Brain pericyte (primary cell): Measurements from ENCODE around the gene ENAM.
"Not testable (repeated sequence)": the region's sequence is repeated elsewhere in the genome, so short reads cannot be mapped to it uniquely, and the experiment has no call there.

Experiments used
- DNase-seq: peaks from one replicate; pipeline ENCODE4 v3.0.0-alpha.2; 2012; ENCODE audit warnings: low read depth, low spot score

Gene ENAM

GRCh38 chr4:70678383-70678999 is 49.9 kb downstream of the ENAM start:
- DNase-seq = no peak

DNA sequence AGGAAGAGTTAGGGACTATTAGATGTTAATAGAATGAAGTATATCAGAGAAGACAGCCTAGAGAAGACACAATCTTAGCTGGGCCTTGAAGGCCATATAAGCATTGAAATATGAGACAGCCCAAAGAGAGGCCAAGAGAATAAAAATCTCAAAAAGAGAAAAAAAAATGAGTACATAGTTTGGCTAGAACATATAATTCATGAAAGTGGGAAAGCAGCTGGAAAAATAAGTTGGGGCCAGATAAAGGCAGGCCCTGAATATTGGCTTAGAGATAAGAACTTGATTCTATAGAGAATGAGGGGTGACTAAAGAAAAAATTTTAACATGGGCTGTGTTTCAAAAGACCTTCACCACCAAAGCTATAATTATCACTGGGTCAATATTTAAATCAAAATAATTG is 52.4 kb downstream of the ENAM start:
- no peak for DNase-seq

DNA sequence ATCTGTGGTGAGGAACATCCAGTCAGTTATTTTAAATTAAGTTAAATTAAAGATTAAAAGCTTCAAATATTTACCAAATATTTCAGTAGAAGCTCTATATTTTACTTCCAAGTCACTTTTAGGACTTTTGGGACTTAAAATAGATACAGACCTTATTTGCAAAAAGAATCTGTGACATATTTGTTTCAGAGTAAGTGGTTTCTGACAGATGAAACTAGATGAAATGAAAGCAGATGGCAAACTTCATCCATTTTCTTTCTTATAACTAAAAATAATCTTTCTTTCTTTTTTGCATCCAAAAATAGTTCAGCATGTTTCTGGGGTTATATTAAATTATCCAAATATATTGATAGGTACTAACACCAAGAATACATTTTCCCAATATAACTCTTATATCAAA is 53.2 kb downstream of the ENAM start:
- DNase-seq = no peak

GRCh38 chr4:70682142-70682541 is 53.6 kb downstream of the ENAM start:
- not testable (repeated sequence) for DNase-seq

DNA sequence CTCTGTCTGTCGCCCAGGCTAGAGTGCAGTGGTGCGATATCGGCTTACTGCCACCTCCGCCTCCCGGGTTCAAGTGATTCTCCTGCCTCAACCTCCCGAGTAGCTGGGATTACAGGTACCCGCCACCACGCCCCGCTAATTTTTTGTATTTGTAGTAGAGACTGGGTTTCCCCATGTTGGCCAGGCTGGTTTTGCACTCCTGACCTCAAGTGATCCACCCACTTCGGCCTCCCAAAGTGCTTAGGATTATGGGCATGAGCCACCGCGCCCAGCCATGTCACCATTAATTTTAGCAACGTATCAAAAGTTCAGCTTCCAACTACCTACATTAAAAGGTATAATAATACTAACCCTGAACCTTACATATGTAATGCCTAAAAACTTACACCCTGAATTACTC is 58.8 kb downstream of the ENAM start:
- DNase-seq = no peak

DNA sequence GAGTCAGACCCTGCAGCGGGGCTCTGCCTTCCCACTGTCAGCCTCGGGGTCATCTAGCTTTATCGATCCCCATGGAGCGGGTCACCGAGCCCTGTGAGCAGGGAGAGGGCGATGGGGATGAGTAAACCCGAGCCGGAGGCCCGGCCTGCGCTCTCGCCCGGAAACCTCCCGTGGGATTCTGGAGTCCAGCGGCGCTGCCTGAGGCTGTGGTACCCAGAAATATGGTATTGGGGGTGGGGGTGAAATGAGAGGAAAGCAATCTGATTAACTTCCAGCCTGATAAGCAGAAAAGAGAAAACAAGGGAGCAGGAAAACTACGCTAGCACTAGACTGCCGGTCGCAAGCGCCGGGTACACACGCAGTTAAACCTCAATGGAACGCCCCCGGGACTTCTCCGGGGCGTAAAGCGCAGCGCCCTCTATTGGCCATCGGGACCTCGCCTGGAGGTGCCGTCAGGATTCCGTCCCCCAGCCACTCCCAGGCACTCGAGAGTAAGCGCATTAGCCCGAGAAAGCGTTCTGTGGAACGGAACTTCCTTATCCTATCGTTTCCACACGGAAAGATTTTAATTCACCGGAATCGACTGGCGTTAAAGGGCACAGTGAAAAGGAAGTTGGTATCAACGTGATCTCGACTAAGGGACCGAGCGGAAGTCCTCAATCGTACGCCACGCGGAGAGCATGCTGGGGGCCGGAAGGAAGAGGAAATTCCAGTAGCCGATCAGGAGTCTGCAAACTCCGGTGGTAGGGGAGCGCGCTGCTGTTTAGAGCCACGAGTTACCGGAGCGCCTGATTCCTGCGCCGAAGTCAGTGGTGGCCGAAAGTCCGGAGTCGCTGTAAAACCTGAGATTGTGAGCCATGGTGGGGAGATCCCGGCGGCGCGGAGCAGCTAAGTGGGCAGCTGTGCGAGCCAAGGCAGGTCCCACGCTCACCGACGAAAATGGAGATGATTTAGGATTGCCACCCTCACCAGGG is 59.6 kb downstream of the ENAM start, which contains the start of gene UTP3:
Gene UTP3, plus strand, starts transcription at position 712 of the 974 bp plus-strand sequence. Its CDS starts 146 bp downstream, at position 858.
- DNase-seq = peak; percentile 98

DNA sequence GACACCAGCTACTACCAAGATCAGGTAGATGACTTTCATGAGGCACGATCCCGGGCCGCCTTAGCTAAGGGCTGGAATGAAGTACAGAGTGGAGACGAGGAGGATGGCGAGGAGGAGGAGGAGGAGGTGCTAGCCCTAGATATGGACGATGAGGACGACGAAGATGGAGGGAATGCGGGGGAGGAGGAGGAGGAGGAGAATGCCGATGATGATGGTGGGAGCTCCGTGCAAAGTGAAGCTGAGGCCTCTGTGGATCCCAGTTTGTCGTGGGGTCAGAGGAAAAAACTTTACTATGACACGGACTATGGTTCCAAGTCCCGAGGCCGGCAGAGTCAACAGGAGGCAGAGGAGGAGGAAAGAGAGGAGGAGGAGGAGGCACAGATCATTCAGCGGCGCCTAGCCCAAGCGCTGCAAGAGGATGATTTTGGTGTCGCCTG is 60.3 kb downstream of the ENAM start:
- no peak for DNase-seq

DNA sequence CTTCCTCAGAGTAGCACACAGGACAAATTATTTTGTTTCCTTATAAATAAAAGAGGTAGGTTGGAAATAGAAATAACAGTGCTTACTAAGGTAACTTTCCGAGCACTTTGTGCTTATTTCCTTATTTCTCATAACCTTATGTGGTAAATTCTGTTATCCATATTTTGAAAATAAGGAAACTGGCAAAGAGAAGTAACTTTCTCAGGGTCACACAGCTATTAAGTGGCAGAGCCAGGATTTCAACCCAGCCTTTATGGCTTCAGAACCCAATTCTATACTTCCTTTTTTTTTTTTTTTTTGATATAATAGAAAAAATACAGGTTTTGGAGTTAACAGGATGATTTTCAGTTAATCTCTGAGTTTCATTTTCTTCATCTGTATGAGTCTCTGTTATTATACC is 63.1 kb downstream of the ENAM start:
- no peak for DNase-seq

DNA sequence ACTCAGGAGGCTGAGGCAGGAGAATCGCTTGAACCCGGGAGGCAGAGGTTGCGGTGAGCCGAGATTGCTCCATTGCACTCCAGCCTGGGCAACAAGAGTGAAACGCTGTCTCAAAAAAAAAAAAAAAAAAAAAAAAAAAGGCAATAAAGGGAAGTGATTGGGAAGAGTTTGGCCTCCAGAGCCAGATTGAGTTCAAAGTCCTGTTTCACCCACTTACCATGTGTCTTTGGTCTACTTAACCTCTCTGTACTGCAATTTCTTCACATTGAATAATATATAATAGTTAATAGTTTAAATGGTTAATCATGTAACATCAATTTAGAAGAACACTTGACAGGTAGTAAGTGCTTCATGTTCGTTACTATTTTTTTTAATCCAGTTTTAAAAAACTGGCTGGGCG is 66.1 kb downstream of the ENAM start:
- DNase-seq = not testable (repeated sequence)
